Kidney capillary endothelial cell (primary cell): ENCODE data around the gene SCRN1.

Experiments used
- DNase-seq: peaks from one replicate; pipeline ENCODE4 v3.0.0-alpha.2; 2018; ENCODE audit warnings: low spot score

The SCRN1 gene

DNA sequence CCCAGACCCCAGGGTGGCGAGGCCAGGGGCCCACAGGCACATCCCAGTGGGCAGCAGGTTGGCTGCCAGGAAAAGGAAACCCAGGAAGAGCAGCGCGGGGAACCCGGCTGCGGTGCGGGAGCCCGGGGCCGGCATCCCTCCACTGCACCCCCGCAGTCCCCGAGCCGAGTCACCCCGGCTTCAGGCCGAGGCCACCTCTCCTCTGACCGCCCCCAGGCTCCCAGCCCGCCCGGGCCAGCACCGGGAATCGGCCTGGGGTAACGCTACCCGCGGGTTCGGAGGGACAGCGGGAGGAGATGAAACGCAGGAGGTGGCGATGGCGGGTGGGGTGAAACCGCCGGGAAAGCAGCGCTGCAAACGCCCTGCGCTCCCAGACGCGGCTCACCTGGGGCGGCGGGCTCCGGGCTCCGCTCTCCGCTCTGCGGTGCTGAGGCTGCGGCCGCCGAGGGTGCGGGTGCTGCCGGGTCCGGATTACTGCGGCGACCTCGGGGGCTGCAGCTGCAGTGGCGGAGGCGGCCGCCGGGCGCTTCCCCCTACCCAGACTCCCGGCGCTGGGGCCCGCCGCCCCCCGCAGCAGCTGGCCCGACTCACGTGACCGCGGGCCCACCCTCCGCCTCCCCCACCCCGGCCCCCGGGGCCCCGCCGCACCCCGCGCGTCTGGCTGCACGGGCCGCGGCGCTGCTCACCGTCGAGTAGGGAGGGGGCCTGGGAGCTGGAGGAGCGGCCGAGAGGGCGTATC lies at the start of gene SCRN1:
Gene SCRN1, minus strand, starts transcription at position 545 of the 739 bp plus-strand sequence. CDS start 20,734 bp downstream, outside the sequence.
- DNase-seq: peak; percentile 9

- DNase-seq: no peak
These were observed 48.8 kb upstream of the SCRN1 start for GRCh38 chr7:30038196-30038980.

- no peak for DNase-seq
These were observed 46.6 kb upstream of the SCRN1 start for GRCh38 chr7:30036220-30036619.

- DNase-seq: no peak
These were observed 44.9 kb upstream of the SCRN1 start for GRCh38 chr7:30034501-30034900.

- no peak for DNase-seq
These were observed 42.9 kb upstream of the SCRN1 start for GRCh38 chr7:30032310-30033125.

DNA sequence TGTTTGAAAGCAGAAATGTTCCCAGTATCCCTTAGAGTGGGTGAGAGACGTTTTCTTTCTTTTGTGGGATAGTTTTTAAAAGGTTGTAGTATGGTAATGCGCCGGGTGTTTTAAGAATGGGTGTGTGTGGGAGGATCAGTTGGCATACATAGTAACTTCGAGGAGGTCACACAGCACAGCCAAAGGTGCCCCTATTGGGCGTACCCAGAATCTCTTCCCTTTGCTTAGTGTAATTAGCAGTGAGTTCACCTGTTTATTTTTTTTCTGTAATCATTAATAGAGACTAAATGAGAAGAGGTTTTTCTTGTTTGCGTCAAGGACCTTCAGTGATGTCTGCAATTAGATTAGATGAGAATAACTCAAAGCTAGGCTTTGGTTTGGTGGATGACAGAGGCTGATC lies 40.1 kb upstream of the SCRN1 start:
- DNase-seq: no peak

DNA sequence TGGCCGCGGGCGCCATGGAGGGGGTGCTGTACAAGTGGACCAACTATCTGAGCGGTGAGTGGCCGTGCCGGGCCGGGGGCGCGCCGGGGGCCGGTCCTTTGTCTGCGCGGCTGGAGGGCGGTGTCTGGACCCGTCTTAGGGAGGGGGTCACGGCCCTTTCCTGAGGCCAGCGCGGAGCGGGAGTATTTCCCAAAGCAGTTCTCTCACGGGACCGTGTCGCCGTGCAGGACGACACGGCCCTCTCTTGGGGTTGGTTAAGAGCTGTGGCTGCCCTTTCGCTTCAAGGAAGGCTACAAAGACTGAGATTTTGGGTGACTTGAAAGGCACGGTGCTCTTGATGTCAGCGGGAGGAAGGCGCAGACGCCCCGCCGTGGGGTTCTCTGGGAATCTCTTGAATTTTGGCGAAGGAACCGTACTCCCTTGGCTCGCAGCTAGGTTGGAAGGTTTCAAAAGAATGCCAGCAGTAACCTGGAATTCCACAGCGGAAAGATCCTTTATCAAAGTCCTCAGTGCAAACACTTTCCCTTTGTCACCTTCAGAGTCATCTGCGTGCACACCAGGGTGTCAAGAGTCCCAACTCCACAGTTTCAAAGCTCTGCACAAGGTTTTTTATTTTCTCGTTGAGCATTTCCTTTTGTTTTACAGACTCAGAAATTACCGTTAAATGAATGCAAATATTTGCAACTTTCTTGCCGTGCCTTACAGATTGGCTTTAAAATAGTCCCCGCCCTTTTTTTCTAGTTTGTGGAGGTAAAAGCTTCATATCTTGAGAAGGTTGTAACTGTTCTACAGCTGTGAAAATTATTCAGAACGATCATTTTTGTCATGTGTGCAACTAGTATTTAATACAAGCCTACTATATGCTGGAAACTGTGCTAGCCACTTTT lies 39.4 kb upstream of the SCRN1 start:
- DNase-seq: no peak

DNA sequence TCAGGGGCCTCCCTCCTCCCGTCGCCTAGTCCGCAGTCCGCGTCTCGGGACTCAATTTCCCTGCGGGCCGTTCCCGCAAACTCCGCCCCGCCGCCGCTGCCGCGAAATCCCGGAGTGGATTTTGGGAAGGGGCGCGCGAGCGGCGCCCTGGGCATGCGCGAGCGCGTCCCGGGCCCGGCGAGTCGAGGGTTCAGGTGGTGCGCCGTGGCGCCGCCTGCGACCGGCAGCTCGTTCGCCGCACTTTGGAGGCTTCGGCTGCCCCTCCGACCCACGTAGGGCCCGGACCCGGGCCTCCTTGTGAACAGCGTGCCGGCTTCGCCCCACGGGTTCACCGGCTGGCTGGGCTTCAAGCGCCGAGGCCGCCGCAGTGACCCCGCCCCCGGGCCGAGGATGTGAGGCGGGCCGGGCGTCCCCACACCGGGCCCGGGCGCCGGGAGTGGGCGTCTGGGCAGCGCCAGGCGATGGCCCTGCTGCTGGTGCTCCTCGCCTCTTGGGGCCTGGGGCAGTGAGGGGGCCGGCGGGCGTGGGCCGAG lies 38.7 kb upstream of the SCRN1 start, which contains the start of gene PLEKHA8:
Gene PLEKHA8, plus strand, starts transcription at position 197 of the 533 bp plus-strand sequence. CDS start 351 bp downstream, outside the sequence.
- DNase-seq: peak; percentile 61

DNA sequence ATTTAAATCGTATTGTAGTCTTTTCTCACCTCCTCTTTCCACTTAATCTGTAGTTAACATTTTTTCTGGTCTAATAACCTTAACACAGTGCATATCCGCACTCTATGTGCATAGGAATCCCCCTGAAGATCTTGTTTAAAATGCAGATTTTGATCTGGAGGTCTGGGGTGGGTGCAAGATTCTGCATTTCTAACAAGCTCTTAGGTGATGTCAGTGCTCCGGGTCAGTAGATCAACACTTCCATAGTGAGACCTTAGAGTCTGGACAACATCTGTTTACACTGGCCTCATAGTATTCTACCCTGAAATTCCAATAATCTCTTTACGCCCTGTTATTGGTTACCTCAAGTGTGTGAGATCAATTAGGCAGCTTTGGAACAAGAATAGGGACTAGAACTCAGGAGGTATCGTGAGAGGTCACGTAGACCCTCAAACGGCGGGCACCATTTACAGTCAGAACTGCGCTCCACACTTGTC lies 38.2 kb upstream of the SCRN1 start:
- DNase-seq: no peak

- DNase-seq: peak; percentile 60
These were observed 37.5 kb upstream of the SCRN1 start for GRCh38 chr7:30027065-30027456.

DNA sequence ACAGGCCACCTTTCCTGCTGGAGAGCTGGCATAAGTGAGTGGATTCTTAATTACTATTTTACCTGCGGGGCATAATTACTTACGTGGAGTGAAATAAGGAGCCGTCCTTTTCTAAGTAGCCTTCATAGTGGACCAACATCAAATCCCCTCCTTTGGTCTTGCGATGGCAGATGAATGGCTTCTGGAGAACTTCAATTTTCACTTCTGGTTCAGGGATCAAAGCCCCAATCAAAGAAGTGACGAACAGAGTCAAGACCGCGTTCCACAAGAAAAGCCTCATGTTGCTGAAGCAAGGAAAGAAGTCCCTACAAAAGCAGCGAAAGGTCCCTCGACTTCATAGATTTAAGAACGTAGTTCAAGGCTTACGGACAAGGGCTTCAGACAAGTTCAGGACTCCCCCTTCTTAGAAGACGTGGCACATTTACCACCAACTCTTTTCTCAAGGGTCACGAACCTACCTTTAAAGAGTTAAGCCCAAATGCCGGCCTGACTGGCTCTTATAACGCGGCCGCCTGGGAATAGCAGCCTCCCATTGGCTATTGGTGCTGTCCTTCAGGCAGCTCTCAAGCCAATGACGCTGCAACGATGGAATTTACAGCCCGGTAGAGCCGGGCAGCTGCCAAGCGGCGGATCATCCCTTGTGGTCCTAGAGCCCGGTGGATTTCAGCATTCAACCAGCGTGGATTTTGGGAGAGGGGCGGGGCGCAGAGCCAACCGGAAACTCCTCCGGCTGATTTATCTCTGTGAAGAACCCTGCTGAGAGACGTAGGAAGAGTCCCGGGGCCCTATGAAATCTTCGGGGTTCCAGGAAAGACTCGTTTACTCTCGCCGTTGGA lies 36.8 kb upstream of the SCRN1 start, which contains the start of gene FKBP14:
Gene FKBP14, minus strand, starts transcription at position 474 of the 836 bp plus-strand sequence. Its CDS starts 194 bp downstream, at position 280.
- peak; percentile 99 for DNase-seq

DNA sequence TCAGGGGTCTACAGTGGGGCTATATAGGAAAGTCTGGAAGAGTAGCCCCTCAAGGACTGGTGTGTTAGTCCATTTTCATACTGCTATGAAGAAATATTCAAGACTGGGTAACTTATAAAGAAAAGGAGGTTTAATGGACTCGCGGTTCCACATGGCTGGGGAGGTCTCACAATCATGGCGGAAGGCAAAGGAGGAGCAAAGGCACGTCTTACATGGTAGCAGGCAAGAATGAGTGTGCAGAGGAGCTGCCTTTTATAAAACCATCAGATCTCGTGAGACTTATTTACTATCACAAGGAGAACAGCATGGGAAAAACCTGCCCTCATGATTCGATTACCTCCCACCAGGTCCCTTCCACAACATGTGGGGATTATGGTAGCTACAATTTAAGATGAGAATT lies 33.9 kb upstream of the SCRN1 start:
- no peak for DNase-seq

DNA sequence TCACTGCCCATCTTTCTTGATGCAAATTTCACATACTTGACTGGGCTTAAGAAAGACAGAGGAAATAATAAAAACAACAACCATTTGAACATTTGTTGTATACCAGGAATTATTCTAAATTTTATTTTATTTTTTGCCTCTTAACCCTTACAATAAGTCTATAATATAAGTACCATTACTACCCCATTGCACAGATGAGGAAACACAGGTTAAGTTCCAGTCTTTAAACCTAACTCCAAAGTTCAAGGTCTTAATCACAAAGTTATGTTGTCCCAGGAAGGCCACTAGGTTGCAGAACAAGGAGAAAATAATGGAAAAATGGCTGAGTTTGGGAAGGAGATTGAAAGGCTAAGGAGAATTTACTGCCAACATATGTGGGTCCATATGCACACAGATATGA lies 33.4 kb upstream of the SCRN1 start:
- DNase-seq: no peak

GRCh38 chr7:30020535-30020934 lies 30.9 kb upstream of the SCRN1 start:
- no peak for DNase-seq

DNA sequence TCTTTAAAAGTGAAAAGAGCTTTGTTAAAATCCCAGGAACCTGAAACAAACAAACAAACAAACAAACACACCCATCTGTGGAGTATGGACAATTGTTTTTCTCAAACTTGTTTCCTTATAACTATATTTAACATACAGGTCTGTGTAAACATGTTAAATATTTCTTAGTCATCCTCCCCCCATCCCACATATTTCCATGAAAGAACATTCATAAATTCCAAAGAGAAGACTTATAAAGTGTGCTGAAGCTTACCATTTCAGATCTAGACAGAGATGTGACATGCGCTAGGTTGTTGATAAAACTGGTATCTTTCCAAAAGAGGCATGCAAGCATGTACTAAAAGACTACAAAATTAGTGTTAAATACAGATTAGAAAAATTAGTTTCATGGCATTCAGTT lies 30.4 kb upstream of the SCRN1 start:
- peak; percentile 43 for DNase-seq

DNA sequence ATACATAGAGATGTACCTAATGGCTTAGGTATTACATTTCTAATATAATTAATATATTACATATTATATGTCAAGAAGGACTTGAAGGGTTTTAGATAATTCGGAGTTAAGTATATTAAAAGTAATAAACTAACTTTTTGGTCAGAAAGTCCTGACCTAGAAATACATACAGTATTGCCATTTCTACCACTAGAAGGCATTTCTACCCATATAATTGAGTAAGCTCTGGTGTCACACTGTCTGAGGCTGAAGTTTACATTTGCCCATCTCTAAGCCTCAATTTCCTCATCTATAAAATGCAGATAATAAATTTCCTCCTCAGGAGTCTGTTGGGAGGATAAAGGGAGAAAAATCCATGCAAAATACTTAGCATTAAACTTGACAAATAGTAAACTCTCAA lies 29.8 kb upstream of the SCRN1 start:
- no peak for DNase-seq

DNA sequence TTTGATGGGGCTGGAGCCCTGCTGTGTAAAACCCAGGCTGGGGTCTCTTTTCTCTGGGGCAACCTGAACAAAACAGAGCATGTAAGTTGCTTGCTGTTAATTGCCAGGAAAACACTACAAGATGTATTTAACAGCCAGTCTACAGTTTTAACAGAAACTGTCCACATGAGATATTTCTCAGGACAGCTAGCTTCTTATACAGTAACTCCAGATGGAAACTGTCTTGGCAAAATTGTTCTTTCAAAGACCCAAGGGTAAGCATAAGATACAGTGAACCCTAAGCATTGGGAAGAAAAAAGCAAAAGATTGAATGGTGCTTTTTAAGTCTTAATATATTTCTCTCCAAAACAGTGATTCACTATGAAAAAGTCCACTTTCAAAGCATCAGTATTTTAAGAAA lies 28.9 kb upstream of the SCRN1 start:
- DNase-seq: no peak

DNA sequence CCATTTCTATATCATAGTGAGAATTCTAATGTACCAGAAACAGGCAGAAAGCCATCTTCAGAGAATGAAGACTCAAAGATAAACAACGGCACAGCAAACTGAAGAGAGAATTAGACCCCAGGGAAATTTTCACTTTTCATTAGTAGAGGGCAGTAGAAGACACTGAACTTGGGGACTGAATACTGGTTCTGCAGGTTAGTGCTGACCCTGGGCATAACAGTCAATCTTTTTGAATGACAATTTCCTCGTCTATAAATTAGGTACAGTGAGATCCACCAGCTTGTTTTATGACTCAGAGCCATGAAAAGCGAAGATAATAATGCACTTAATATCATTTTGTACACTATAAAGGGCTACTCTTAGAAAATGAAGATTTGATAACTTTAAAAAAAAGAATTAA lies 23.2 kb upstream of the SCRN1 start:
- no peak for DNase-seq

GRCh38 chr7:30010021-30010420 lies 20.4 kb upstream of the SCRN1 start:
- no peak for DNase-seq

DNA sequence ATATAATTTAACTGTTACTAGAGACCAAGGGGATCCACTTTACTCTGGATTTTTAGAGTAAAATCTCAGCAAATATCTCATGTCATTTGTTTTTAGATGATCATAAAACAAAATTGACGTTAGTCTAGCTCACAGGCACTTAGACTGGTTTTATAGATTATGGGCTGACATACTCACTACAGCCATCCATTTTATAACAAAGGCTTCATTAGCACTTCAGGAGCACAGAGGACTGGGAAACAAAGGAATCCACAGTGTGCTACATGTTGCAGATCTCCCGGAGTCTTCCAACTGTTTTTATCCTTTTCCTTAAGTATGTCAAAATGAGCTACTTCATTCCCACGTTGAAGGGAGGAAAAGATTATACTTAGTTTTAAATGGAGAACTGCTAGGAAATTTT lies 15.9 kb upstream of the SCRN1 start:
- DNase-seq: no peak
